Colonic mucosa (tissue), 4 donors: ENCODE data around the gene CLDN19. TPM values are rescaled to one million over a fixed set of nuclear protein-coding genes. Genes with fewer than 3 reads are reported as not detected.
"Not testable (repeated sequence)": the region's sequence is repeated elsewhere in the genome, so short reads cannot be mapped to it uniquely, and the experiment has no call there.

Experiments
- DNase-seq: peaks from one replicate; pipeline ENCODE4 v3.0.0-alpha.2; 2020
- H3K27ac ChIP-seq: fragments of 200-600 bp; one replicate; pipeline ENCODE4 v1.8.0; 2021
- H3K27me3 ChIP-seq: fragments of 200-600 bp; one replicate; pipeline ENCODE4 v1.8.0; 2021
- H3K36me3 ChIP-seq: fragments of 200-600 bp; one replicate; pipeline ENCODE4 v1.8.0; 2021
- H3K4me1 ChIP-seq: fragments of 200-600 bp; one replicate; pipeline ENCODE4 v1.8.0; 2021; ENCODE audit warnings: mild to moderate bottlenecking
- H3K4me3 ChIP-seq: fragments of 200-600 bp; one replicate; pipeline ENCODE4 v1.8.0; 2021
- H3K9ac ChIP-seq, 2 donors: one replicate each; pipeline ENCODE4 v1.7.0; 2013; ENCODE audit warnings: control low read depth in 2 of 2, low read depth in 2 of 2, low read length in 2 of 2
- H3K9me3 ChIP-seq: fragments of 200-600 bp; one replicate; pipeline ENCODE4 v1.8.0; 2021
- intact Hi-C: fragments of 100-400 bp; cut with DNase I; formaldehyde crosslinking; loops from one replicate; pipeline ENCODE4 v1.14.1; 2022
- total RNA-seq, 2 donors: library from RNA; stranded (reverse); fragmentation: NEBNext Ultra II Directional in 1 of 2; extraction: Animal tissue kit (Norgen Biotek cat#: 25700) in 1 of 2; gene quantifications; one replicate each; pipeline ENCODE4 v1.2.1, GENCODE V29; 2021
- TF ChIP-seq, protein P1 (sequence below): fragments of 200-600 bp; IDR thresholded peaks from one replicate; pipeline ENCODE4 v1.8.0; 2022; ENCODE audit warnings: antibody characterized with exemption, mild to moderate bottlenecking
- donor health status: healthy.
- donor health status: DM: no; HTN: no; CAD: no.
- donor health status: DM: no; HTN: no; CAD: no.

Gene CLDN19
- total RNA-seq, 2 donors from 2014 or later: not detected

DNA sequence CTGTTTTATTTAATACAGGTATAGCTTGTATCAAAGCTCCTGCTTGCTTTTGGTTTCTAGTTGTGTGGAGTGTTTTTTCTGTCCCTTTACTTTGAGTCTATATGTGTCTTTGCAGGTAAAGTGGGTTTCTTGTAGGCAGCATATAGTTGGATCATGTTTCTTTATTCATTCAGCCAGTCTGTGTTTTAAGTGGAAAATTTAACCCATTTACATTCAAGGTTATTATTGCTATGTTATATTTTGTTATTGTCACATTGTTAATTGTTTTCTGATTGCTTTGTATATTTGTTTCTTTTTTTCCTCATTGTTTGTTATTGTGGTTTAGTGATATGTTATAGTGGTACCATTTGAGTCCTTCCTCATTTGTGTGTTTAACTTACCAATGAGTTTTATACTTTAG, 26.7 kb downstream of the CLDN19 start:
- Histone ChIP-seq H3K4me1 (no peaks in the 10 kb centered on the region), H3K4me3 (no peak overlapping the region), H3K27me3 (no peaks in the 10 kb centered on the region), H3K9me3 (no peaks in the 10 kb centered on the region), H3K36me3 (no peaks in the 10 kb centered on the region), H3K27ac (no peak overlapping the region), H3K9ac (no peak overlapping the region)
- intact Hi-C loops: no loop called here
- no peak for DNase-seq
- TF ChIP-seq, protein P1, sequence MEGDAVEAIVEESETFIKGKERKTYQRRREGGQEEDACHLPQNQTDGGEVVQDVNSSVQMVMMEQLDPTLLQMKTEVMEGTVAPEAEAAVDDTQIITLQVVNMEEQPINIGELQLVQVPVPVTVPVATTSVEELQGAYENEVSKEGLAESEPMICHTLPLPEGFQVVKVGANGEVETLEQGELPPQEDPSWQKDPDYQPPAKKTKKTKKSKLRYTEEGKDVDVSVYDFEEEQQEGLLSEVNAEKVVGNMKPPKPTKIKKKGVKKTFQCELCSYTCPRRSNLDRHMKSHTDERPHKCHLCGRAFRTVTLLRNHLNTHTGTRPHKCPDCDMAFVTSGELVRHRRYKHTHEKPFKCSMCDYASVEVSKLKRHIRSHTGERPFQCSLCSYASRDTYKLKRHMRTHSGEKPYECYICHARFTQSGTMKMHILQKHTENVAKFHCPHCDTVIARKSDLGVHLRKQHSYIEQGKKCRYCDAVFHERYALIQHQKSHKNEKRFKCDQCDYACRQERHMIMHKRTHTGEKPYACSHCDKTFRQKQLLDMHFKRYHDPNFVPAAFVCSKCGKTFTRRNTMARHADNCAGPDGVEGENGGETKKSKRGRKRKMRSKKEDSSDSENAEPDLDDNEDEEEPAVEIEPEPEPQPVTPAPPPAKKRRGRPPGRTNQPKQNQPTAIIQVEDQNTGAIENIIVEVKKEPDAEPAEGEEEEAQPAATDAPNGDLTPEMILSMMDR: no peak

DNA sequence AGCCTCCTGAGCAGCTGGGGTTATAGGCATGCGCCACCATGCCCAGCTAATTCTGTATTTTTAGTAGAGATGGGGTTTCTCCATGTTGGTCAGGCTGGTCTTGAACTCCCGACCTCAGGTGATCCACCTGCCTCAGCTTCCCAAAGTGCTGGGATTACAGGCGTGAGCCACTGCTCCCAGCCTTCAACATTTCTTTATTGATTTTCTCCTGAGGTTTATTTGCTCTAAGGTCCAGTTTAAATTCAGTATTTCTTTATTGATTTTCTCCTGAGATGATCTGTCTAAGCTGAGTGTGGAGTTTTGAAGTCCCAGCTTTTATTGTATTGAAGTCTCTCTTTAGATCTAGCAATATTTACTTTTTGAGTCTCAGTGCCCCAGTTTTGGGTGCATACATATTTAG, 27.2 kb downstream of the CLDN19 start:
- H3K27ac ChIP-seq, H3K36me3 ChIP-seq, H3K27me3 ChIP-seq, H3K4me3 ChIP-seq, DNase-seq, H3K9me3 ChIP-seq, H3K9ac ChIP-seq, H3K4me1 ChIP-seq, intact Hi-C loops: not testable (repeated sequence)

- Histone ChIP-seq H3K27ac (no peak overlapping the region), H3K9ac (no peak overlapping the region), H3K4me3 (no peak overlapping the region), H3K36me3 (peaks cover 31% of the 10 kb centered on the region), H3K27me3 (no peaks in the 10 kb centered on the region), H3K4me1 (no peaks in the 10 kb centered on the region), H3K9me3 (no peaks in the 10 kb centered on the region)
- DNase-seq: no peak
- TF ChIP-seq, protein P1: no peak
- intact Hi-C loops: no loop called here
Measured at GRCh38 chr1:42703888-42704464, 36.1 kb downstream of the CLDN19 start.

- intact Hi-C loops: no loop called here
- no peak overlapping the region for H3K9ac ChIP-seq
- H3K4me3 ChIP-seq: no peak overlapping the region
- H3K27ac ChIP-seq: no peak overlapping the region
- no peaks in the 10 kb centered on the region for H3K27me3 ChIP-seq
- no peak for DNase-seq
- H3K36me3 ChIP-seq: peaks cover 33% of the 10 kb centered on the region
- H3K9me3 ChIP-seq: no peaks in the 10 kb centered on the region
- no peaks in the 10 kb centered on the region for H3K4me1 ChIP-seq
- TF ChIP-seq, protein P1: no peak
Measured at GRCh38 chr1:42700006-42700405, 40.0 kb downstream of the CLDN19 start.

DNA sequence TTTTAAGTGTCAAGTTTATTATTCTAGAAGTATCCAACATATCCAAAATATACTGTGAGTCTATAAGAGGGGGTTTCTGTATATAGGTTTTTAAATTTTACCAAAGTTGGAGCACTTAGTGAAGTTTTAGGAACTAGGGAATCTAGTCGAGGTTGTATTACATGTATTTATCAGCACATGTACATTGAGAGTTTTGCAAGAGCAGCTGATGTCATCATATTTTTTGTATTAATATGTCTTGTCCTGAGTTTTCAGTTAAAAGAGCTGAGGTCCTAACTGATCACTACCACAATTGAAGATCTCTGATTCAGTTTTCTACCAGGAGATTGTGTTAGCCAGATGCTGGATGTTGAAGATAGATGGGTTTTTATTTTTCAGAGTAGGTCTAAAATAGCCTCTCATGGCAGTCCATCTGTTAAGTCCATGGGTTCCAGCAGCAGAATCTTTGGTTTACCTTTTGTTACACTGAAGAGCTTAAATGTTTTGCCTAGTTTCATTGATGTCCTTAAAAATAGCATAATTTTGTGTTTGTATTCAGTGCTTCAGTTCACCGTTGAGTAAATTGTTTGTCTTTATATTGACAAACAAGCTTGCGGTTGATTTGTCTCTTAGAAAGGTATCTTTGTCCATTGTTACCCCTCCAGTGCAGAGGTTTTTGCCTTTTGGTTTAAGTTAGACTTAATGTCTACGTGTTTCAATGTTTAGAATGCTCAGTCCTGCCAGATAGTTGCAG, 41.8 kb downstream of the CLDN19 start:
- Histone ChIP-seq H3K4me3 (no peak overlapping the region), H3K27ac (no peak overlapping the region), H3K9me3 (no peaks in the 10 kb centered on the region), H3K27me3 (no peaks in the 10 kb centered on the region), H3K9ac (no peak overlapping the region), H3K36me3 (peaks cover 32% of the 10 kb centered on the region), H3K4me1 (no peaks in the 10 kb centered on the region)
- intact Hi-C loops: no loop called here
- TF ChIP-seq, protein P1: no peak
- DNase-seq: no peak

- DNase-seq: no peak
- Histone ChIP-seq H3K9me3 (no peaks in the 10 kb centered on the region), H3K4me3 (no peak overlapping the region), H3K9ac (peak overlapping the region in 1 of 2 donors; percentile 66), H3K4me1 (peaks cover 16% of the 10 kb centered on the region), H3K27ac (peak overlapping the region; percentile 84), H3K36me3 (peaks cover 6% of the 10 kb centered on the region), H3K27me3 (no peaks in the 10 kb centered on the region)
- intact Hi-C loops: no loop called here
- TF ChIP-seq, protein P1: no peak
Measured at GRCh38 chr1:42692911-42693310, 47.1 kb downstream of the CLDN19 start.
